ENCODE data around the gene UPF3A. TPM values are rescaled to one million over a fixed set of nuclear protein-coding genes. Genes with fewer than 3 reads are reported as not detected.

Gene UPF3A
- total RNA-seq, 1 donor from 2014 or later = 21.8 TPM

GRCh38 chr13:114258589-114258988, 22.8 kb upstream of the UPF3A start:
- H3K27ac ChIP-seq (replicated peaks) = no peak overlapping the region
- H3K4me3 ChIP-seq = no peak overlapping the region
- DNase-seq = no peak
- TF ChIP-seq CTCF (IDR thresholded peaks at IDR 0.05; ENCODE audit: borderline replicate concordance) = no peak
- H3K4me1 ChIP-seq = peaks cover 34% of the 10 kb centered on the region
- peaks cover 95% of the 10 kb centered on the region for H3K36me3 ChIP-seq
- H3K9me3 ChIP-seq (replicated peaks) = no peaks in the 10 kb centered on the region
- H3K27me3 ChIP-seq (ENCODE audit: low read depth) = no peaks in the 10 kb centered on the region
- intact Hi-C loops (cut with micrococcal nuclease) = no loop called here

- Histone ChIP-seq H3K4me3 (no peak overlapping the region), H3K27me3 (ENCODE audit: low read depth) (no peaks in the 10 kb centered on the region), H3K9me3 (replicated peaks) (no peaks in the 10 kb centered on the region), H3K27ac (replicated peaks) (no peak overlapping the region), H3K4me1 (peaks cover 34% of the 10 kb centered on the region), H3K36me3 (peaks cover 95% of the 10 kb centered on the region)
- no peak for DNase-seq
- TF ChIP-seq CTCF (IDR thresholded peaks at IDR 0.05; ENCODE audit: borderline replicate concordance) = no peak
- intact Hi-C loops (cut with micrococcal nuclease) = no loop called here
These were observed 22.0 kb upstream of the UPF3A start for GRCh38 chr13:114259374-114259773.

GRCh38 chr13:114259974-114260373, 21.4 kb upstream of the UPF3A start:
- no peak overlapping the region for H3K4me3 ChIP-seq
- H3K36me3 ChIP-seq = peaks cover 96% of the 10 kb centered on the region
- TF ChIP-seq CTCF (IDR thresholded peaks at IDR 0.05; ENCODE audit: borderline replicate concordance) = no peak
- no peaks in the 10 kb centered on the region for H3K27me3 ChIP-seq (ENCODE audit: low read depth)
- no peak for DNase-seq
- H3K4me1 ChIP-seq = peaks cover 34% of the 10 kb centered on the region
- intact Hi-C loops (cut with micrococcal nuclease) = no loop called here
- H3K27ac ChIP-seq (replicated peaks) = peak overlapping the region; percentile 37
- H3K9me3 ChIP-seq (replicated peaks) = no peaks in the 10 kb centered on the region

- Histone ChIP-seq H3K27ac (replicated peaks) (peak overlapping the region; percentile 47), H3K27me3 (ENCODE audit: low read depth) (no peaks in the 10 kb centered on the region), H3K4me1 (peaks cover 34% of the 10 kb centered on the region), H3K36me3 (peaks cover 95% of the 10 kb centered on the region), H3K9me3 (replicated peaks) (no peaks in the 10 kb centered on the region), H3K4me3 (no peak overlapping the region)
- TF ChIP-seq CTCF (IDR thresholded peaks at IDR 0.05; ENCODE audit: borderline replicate concordance) = no peak
- intact Hi-C loops (cut with micrococcal nuclease) = no loop called here
- DNase-seq = no peak
These were observed 20.6 kb upstream of the UPF3A start for GRCh38 chr13:114260814-114261213.

GRCh38 chr13:114261328-114261965, 20.0 kb upstream of the UPF3A start:
- Histone ChIP-seq H3K4me1 (peaks cover 34% of the 10 kb centered on the region), H3K27ac (replicated peaks) (peak overlapping the region; percentile 47), H3K9me3 (replicated peaks) (no peaks in the 10 kb centered on the region), H3K4me3 (no peak overlapping the region), H3K36me3 (peaks cover 99% of the 10 kb centered on the region), H3K27me3 (ENCODE audit: low read depth) (no peaks in the 10 kb centered on the region)
- intact Hi-C loops (cut with micrococcal nuclease) = no loop called here
- no peak for TF ChIP-seq CTCF (IDR thresholded peaks at IDR 0.05; ENCODE audit: borderline replicate concordance)
- DNase-seq = no peak
